ENCODE results near the gene SNAP25. TPM values are rescaled to one million over a fixed set of nuclear protein-coding genes. Genes with fewer than 3 reads are reported as not detected.

Gene SNAP25
- total and polyA plus RNA-seq, 5 donors = 1.8 to 9.0 (median 2.1) TPM

DNA sequence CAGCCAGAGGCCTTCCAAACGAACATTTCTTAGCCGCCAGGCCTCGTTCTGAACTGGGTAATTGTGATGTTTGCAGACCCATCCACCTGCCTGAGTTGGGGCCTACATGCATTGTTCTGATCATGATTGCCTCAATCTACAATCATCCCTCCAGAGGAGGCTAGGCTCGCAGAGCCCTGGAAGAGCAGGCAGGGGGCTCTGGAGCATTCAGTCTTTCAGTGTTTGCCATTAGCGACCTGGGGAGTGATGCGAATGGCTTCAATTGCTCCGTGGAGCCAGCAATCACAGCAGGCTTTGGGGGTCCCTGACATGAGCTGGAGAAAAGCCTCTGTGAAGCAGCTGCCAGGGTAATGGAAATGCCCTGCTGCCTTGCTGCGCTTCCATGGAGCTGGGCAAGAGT, 22.0 kb downstream of the SNAP25 start:
- 85% methylated on average over 8 of the region's 8 CpGs for WGBS
- intact Hi-C loops (cut with DNase I) = no loop called here
- Histone ChIP-seq H3K27ac (ENCODE audit: low read length) (no peak overlapping the region), H3K27me3 (ENCODE audit: control insufficient read depth, insufficient read depth) (no peaks in the 10 kb centered on the region), H3K4me3 (ENCODE audit: low read length) (no peak overlapping the region), H3K9me3 (ENCODE audit: control insufficient read depth, low read length) (no peaks in the 10 kb centered on the region), H3K4me1 (ENCODE audit: control insufficient read depth, insufficient read depth, low read length) (no peaks in the 10 kb centered on the region)
- ATAC-seq (no peak), DNase-seq (no peak)

DNA sequence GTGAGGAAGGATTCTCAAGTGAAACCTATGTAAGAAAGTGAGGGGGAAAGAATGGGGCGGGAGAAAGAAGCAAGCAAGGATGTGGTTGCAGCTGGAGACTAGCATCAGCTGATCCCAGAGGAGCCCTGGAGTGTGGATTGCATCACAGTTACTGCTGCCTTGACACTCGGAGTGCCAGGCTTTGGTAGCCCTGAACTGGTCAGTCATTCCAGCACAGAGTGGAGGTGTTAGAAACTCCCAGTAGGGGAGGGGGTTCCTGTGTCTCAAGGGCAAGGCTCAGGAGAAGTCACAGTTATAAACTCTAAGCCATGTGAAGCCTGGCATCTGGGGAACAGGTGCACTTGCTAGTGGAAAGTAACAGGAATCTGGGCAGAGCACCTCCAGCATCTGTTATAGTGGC, 23.5 kb downstream of the SNAP25 start:
- Histone ChIP-seq H3K27me3 (ENCODE audit: control insufficient read depth, insufficient read depth) (no peaks in the 10 kb centered on the region), H3K9me3 (ENCODE audit: control insufficient read depth, low read length) (no peaks in the 10 kb centered on the region), H3K4me1 (ENCODE audit: control insufficient read depth, insufficient read depth, low read length) (no peaks in the 10 kb centered on the region), H3K27ac (ENCODE audit: low read length) (no peak overlapping the region), H3K4me3 (ENCODE audit: low read length) (no peak overlapping the region)
- ATAC-seq = no peak
- 86% methylated on average over 2 of the region's 2 CpGs for WGBS
- no peak for DNase-seq
- intact Hi-C loops (cut with DNase I) = no loop called here

DNA sequence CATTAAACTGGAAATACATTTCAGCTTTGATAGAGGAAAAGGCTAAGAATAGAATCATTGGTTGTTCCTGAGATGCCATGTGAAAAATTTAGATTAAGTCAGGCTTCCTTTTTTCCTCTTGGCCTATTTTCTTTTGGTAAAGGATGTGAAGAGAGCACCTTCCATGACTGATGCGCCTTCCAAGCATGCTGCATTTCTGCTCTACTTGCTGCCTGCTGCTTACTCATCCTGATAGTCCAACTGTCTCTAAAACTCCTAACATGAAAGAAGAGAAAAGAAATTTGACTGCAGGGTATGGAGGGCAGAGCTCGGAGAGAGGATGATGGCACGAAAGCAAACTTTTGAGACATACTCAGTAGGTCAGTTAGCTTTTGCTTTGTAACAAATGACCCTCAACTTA, 28.8 kb downstream of the SNAP25 start:
- ATAC-seq (no peak), DNase-seq (no peak)
- no peaks in the 10 kb centered on the region for H3K9me3 ChIP-seq (ENCODE audit: control insufficient read depth, low read length)
- intact Hi-C loops (cut with DNase I) = no loop called here
- 94% methylated on average over 3 of the region's 3 CpGs for WGBS
- H3K27ac ChIP-seq (ENCODE audit: low read length) = no peak overlapping the region
- H3K27me3 ChIP-seq (ENCODE audit: control insufficient read depth, insufficient read depth) = no peaks in the 10 kb centered on the region
- H3K4me1 ChIP-seq (ENCODE audit: control insufficient read depth, insufficient read depth, low read length) = no peaks in the 10 kb centered on the region
- no peak overlapping the region for H3K4me3 ChIP-seq (ENCODE audit: low read length)

DNA sequence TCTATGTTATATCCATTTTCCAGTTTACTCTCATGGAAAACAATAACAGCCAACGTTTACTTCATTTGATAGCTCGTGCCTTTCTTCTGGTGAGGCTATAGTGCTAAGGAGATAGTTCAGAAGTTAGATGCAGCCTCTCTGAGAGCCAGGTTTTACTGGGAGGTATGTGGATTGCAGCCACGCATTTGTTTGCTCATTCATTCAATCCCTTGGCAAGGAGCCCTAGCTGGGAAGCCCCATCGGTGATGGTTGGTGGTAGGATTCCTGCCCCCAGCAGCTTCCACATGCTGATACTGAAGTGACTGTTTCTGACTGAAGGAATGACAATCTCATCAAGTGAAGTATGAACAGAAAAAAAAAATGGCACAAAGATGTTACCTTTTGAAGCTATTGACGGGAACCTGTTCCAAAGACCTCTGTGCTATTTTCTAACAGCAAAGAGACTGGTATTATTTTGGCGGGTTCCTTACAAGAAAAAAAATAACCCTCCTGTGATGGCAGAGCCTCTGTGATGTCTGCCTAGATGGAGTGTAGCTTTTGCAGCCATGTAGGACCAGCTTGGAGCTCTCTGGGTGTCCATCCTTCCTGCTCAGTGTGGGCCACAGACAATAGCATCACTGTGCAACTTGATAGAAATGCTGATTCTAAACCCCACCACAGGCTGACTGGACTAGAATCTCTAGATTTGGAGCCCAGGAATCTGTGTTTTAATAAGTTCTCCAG, 30.6 kb downstream of the SNAP25 start:
- no peaks in the 10 kb centered on the region for H3K27me3 ChIP-seq (ENCODE audit: control insufficient read depth, insufficient read depth)
- 71% methylated on average over 6 of the region's 6 CpGs for WGBS
- H3K4me1 ChIP-seq (ENCODE audit: control insufficient read depth, insufficient read depth, low read length) = no peaks in the 10 kb centered on the region
- intact Hi-C loops (cut with DNase I) = no loop called here
- H3K9me3 ChIP-seq (ENCODE audit: control insufficient read depth, low read length) = no peaks in the 10 kb centered on the region
- no peak overlapping the region for H3K4me3 ChIP-seq (ENCODE audit: low read length)
- ATAC-seq = no peak
- H3K27ac ChIP-seq (ENCODE audit: low read length) = no peak overlapping the region
- DNase-seq = no peak

DNA sequence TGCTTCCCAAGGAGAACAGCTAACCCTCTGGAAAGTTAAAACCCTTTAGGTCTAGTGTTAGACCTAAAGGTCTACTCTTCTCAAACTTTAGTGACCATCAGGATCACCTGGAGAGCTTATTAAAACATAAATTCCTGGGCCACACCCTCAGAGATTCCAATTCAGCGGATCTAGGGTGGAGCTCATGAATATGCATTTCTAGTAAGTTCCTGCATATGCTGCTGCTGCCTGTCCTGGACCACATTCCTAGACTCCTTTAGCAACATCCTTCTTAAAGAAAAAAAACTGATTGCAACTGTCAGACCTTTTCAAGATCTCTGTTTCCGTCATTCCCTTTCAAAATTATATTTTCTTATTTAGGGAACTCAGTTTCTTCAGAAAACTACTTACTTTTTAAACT, 31.2 kb downstream of the SNAP25 start:
- ATAC-seq (no peak), DNase-seq (no peak)
- Histone ChIP-seq H3K4me1 (ENCODE audit: control insufficient read depth, insufficient read depth, low read length) (no peaks in the 10 kb centered on the region), H3K27ac (ENCODE audit: low read length) (no peak overlapping the region), H3K4me3 (ENCODE audit: low read length) (no peak overlapping the region), H3K9me3 (ENCODE audit: control insufficient read depth, low read length) (no peaks in the 10 kb centered on the region), H3K27me3 (ENCODE audit: control insufficient read depth, insufficient read depth) (no peaks in the 10 kb centered on the region)
- 94% methylated on average over 2 of the region's 2 CpGs for WGBS
- intact Hi-C loops (cut with DNase I) = no loop called here

DNA sequence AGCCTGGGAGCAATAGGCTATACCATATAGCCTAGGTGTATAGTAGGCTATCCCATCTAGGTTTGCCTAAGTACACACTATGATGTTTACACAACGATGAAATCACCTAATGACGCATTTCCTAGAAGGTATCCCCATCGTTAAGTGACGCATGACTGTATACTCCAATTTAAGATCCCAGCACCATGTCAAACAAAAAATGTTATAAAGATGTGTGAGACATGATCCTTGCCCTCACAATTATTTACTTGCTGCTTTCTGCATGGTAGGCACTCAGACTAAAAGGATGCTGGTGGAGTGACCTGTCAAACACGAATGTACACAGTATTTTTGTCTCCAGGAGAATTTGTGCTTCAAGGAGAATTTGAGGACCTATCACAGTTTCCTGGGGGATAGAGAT, 32.3 kb downstream of the SNAP25 start:
- intact Hi-C loops (cut with DNase I) = no loop called here
- H3K4me3 ChIP-seq (ENCODE audit: low read length) = no peak overlapping the region
- DNase-seq (no peak), ATAC-seq (no peak)
- no peak overlapping the region for H3K27ac ChIP-seq (ENCODE audit: low read length)
- no peaks in the 10 kb centered on the region for H3K4me1 ChIP-seq (ENCODE audit: control insufficient read depth, insufficient read depth, low read length)
- 91% methylated on average over 5 of the region's 5 CpGs for WGBS
- H3K27me3 ChIP-seq (ENCODE audit: control insufficient read depth, insufficient read depth) = no peaks in the 10 kb centered on the region
- H3K9me3 ChIP-seq (ENCODE audit: control insufficient read depth, low read length) = no peaks in the 10 kb centered on the region

DNA sequence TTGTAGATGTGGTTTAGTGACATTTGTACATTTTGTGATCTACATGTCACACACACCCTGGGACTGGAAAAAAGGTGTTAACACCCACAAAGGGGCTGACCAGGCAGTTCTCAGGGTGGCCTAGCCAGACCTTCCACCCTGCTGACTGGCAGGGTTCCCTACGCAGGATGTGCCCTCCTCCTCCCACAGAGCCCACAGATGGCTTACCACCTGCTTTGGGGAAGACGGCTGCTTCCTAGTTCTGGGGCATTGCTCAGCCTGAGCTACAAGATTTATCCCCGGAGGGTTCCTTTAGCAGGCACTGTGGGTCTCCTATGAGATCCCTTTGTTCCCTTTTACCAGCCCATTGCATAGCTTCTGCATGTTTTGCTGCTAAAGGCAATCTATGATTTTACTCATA, 35.1 kb downstream of the SNAP25 start:
- no peaks in the 10 kb centered on the region for H3K9me3 ChIP-seq (ENCODE audit: control insufficient read depth, low read length)
- WGBS = 82% methylated on average over 3 of the region's 3 CpGs

DNA sequence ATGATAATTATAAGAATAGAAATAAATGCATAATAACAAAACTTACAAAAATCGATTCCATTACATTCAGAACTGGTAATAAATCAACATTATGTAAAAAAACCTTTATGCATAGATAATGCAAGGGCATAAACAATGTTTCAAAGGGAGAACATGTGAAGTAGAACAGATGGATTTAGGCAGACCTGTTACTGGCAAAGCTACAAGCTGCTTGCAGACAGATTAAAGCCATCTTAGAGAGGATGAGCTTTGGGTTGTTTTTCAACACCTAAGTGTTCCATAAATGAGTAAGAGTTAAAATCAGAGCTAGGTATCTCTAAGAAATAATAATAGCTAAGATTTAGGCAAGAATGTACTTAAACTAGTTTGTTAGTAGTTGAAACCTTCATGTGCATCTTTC, 37.2 kb downstream of the SNAP25 start:
- WGBS = 63% methylated on average over 1 of the region's 1 CpG
- no peak for ATAC-seq

More for the DNA sequence above, 35.1 kb downstream of the SNAP25 start:
- ATAC-seq (no peak), DNase-seq (no peak)
- Histone ChIP-seq H3K4me3 (ENCODE audit: low read length) (no peak overlapping the region), H3K27me3 (ENCODE audit: control insufficient read depth, insufficient read depth) (no peaks in the 10 kb centered on the region), H3K27ac (ENCODE audit: low read length) (no peak overlapping the region), H3K4me1 (ENCODE audit: control insufficient read depth, insufficient read depth, low read length) (no peaks in the 10 kb centered on the region)
- intact Hi-C loops (cut with DNase I) = no loop called here

DNA sequence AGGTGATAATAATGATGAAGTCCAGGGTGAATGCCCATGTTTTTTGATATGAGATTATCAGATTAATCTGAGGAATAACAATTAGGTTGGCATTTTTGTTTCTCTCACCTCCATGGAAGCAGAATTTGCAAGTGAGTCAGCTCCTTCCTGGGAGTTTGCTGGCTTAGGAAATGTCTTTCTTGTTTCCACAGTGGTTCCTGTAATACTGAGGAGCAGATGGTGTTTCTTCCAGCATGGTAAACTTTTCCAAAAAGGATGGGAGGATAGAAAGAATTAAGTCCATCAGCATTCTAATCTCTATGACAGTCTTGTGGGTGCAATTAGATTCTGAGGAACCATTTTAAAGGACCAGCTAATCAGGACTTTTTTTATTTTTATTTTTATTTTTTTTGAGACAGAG, 40.5 kb downstream of the SNAP25 start:
- ATAC-seq (no peak), DNase-seq (no peak)

More for the DNA sequence above, 37.2 kb downstream of the SNAP25 start:
- no peak for DNase-seq
- no peak overlapping the region for H3K27ac ChIP-seq (ENCODE audit: low read length)
- H3K9me3 ChIP-seq (ENCODE audit: control insufficient read depth, low read length) = no peaks in the 10 kb centered on the region
- intact Hi-C loops (cut with DNase I) = no loop called here
- H3K4me1 ChIP-seq (ENCODE audit: control insufficient read depth, insufficient read depth, low read length) = no peaks in the 10 kb centered on the region
- H3K27me3 ChIP-seq (ENCODE audit: control insufficient read depth, insufficient read depth) = no peaks in the 10 kb centered on the region
- no peak overlapping the region for H3K4me3 ChIP-seq (ENCODE audit: low read length)

DNA sequence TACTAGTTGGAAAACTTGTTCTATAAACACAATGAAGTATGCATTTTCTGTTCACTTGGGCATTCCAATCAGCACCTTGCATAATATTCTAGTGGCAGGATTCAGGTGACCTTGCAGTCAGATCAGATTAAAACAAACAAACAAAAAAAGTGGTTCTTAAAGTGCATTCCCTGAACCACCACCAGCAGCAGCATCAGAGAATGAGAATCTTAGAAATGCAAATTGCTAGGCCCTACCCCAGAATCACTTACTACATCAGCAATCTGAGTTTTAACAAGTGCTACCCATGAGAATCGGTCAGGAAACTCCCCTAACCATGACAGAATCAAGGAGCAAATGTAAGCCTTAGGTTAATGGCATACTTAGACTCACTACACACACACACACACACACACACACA, 41.7 kb downstream of the SNAP25 start:
- no peak overlapping the region for H3K27ac ChIP-seq (ENCODE audit: low read length)
- ATAC-seq (no peak), DNase-seq (no peak)
- no peaks in the 10 kb centered on the region for H3K9me3 ChIP-seq (ENCODE audit: control insufficient read depth, low read length)
- intact Hi-C loops (cut with DNase I) = no loop called here
- WGBS = 82% methylated on average over 1 of the region's 1 CpG
- H3K4me1 ChIP-seq (ENCODE audit: control insufficient read depth, insufficient read depth, low read length) = no peaks in the 10 kb centered on the region
- no peak overlapping the region for H3K4me3 ChIP-seq (ENCODE audit: low read length)
- H3K27me3 ChIP-seq (ENCODE audit: control insufficient read depth, insufficient read depth) = no peaks in the 10 kb centered on the region

More for the DNA sequence above, 40.5 kb downstream of the SNAP25 start:
- Histone ChIP-seq H3K9me3 (ENCODE audit: control insufficient read depth, low read length) (no peaks in the 10 kb centered on the region), H3K27me3 (ENCODE audit: control insufficient read depth, insufficient read depth) (no peaks in the 10 kb centered on the region), H3K27ac (ENCODE audit: low read length) (no peak overlapping the region), H3K4me1 (ENCODE audit: control insufficient read depth, insufficient read depth, low read length) (no peaks in the 10 kb centered on the region), H3K4me3 (ENCODE audit: low read length) (no peak overlapping the region)
- intact Hi-C loops (cut with DNase I) = no loop called here

DNA sequence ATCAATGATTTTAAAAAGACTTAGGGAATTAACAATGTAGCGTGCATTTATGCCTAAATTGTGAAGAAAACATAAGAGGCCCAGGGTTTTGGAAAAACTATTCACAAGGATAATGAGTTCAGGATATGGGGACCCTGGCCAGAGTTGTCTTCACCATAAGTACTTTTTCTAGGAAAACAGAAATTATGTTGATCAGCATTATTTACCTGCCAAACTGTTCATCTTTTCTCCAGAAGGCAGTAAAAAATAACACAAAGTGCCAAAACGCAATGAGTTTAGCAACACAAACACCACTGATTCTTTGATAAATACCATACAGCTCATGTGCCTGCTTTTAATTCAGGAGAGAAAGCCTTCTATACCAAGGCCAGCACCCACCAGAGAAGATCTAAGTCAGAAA, 43.1 kb downstream of the SNAP25 start:
- ATAC-seq (no peak), DNase-seq (no peak)
- intact Hi-C loops (cut with DNase I) = no loop called here
- Histone ChIP-seq H3K9me3 (ENCODE audit: control insufficient read depth, low read length) (no peaks in the 10 kb centered on the region), H3K27me3 (ENCODE audit: control insufficient read depth, insufficient read depth) (no peaks in the 10 kb centered on the region), H3K27ac (ENCODE audit: low read length) (no peak overlapping the region), H3K4me1 (ENCODE audit: control insufficient read depth, insufficient read depth, low read length) (no peaks in the 10 kb centered on the region), H3K4me3 (ENCODE audit: low read length) (no peak overlapping the region)
- WGBS = 97% methylated on average over 2 of the region's 2 CpGs

Data from right cardiac atrium (tissue), 5 donors.